Measurements from ENCODE around the gene EVI5.

- TF ChIP-seq CTCF (IDR thresholded peaks at IDR 0.05) (no peak), POLR2A (IDR thresholded peaks at IDR 0.05) (no peak)
These were observed 7.5 kb upstream of the EVI5 start for GRCh38 chr1:92792340-92792782.

Data from Peyer's patch (tissue), 4 donors.